Mucosa of descending colon (tissue), 3 donors: ENCODE measurements around the gene KLRC3. TPM values are rescaled to one million over a fixed set of nuclear protein-coding genes. Genes with fewer than 3 reads are reported as not detected.

ENCODE experiments used
- ATAC-seq: fragments of 200-7000 bp; cut with Tn5 transposase; one replicate; pipeline ENCODE4 v1.9.1; 2020; ENCODE audit warnings: mild to moderate bottlenecking, moderate library complexity
- DNase-seq, 3 donors: peaks; one replicate each; pipeline ENCODE4 v3.0.0-alpha.2; 2020
- H3K36me3 ChIP-seq: fragments of 200-600 bp; one replicate; pipeline ENCODE4 v1.8.0; 2021; ENCODE audit warnings: low read depth, mild to moderate bottlenecking
- H3K4me1 ChIP-seq: fragments of 200-600 bp; one replicate; pipeline ENCODE4 v1.8.0; 2021; ENCODE audit warnings: low read depth, mild to moderate bottlenecking
- H3K4me3 ChIP-seq: fragments of 200-600 bp; one replicate; pipeline ENCODE4 v1.8.0; 2021; ENCODE audit warnings: mild to moderate bottlenecking
- H3K9me3 ChIP-seq: fragments of 200-600 bp; one replicate; pipeline ENCODE4 v1.8.0; 2021; ENCODE audit warnings: mild to moderate bottlenecking
- CTCF ChIP-seq: fragments of 200-600 bp; IDR thresholded peaks from one replicate; pipeline ENCODE4 v1.8.0; 2022; ENCODE audit warnings: antibody characterized with exemption, mild to moderate bottlenecking
- intact Hi-C, 2 donors: fragments of 100-400 bp; cut with DNase I in 1 of 2; cut with micrococcal nuclease in 1 of 2; formaldehyde crosslinking; loops; one replicate each; pipeline versions ENCODE4 v1.11.0 to v1.11.1; 2022; cut with DNase I, micrococcal nuclease
- total RNA-seq, 3 donors: library from RNA; stranded (reverse); fragmentation: NEBNext Ultra II Directional in 2 of 3; extraction: Animal tissue kit (Norgen Biotek cat#: 25700) in 2 of 3; gene quantifications; one replicate each; pipeline versions ENCODE4 v1.2.1 to v1.2.4, GENCODE V29; 2021 to 2023
- donor health status: DM: no; HTN: no; CAD: no; lungs with moderate emphysema.
- donor health status: DM: no; HTN: no; CAD: no.
- donor health status: DM: no; HTN: yes; CAD: no.

The KLRC3 gene
- total RNA-seq, 3 donors from 2014 or later, result 0.54 to 0.81 (median 0.58) TPM

GRCh38 chr12:10362325-10362724 is 58.1 kb downstream of the KLRC3 start:
- Histone ChIP-seq H3K9me3 (no peaks in the 10 kb centered on the region), H3K4me1 (peaks cover 15% of the 10 kb centered on the region), H3K4me3 (no peak overlapping the region), H3K36me3 (no peaks in the 10 kb centered on the region)
- DNase-seq (no peak), ATAC-seq (no peak)
- intact Hi-C loops, result no loop called here
- no peak for TF ChIP-seq CTCF

Other genes starting within 250 kb of the KLRC3 start
- under 1 TPM in 1 of 3 donors, not detected in 2; 0.63 TPM for gene OLR1, start 248.5 kb downstream of the KLRC3 start, total RNA-seq
- under 1 TPM in 1 of 3 donors, not detected in 2; 0.10 TPM for gene TMEM52B, start 241.6 kb downstream of the KLRC3 start, total RNA-seq
- gene GABARAPL1, start 207.7 kb downstream of the KLRC3 start, total RNA-seq, result 10 to 100 TPM; 34.4 to 93.4 (median 41.0) TPM
- gene KLRD1, start 112.7 kb downstream of the KLRC3 start, total RNA-seq, result 1 to 10 TPM; 2.3 to 3.7 (median 3.6) TPM
- 1 to 10 TPM; 3.9 to 4.5 (median 4.4) TPM for gene KLRK1, start 30.6 kb downstream of the KLRC3 start, total RNA-seq
- gene KLRC4, start 10.8 kb downstream of the KLRC3 start, total RNA-seq, result 1 to 10 TPM in 2 of 3 donors, under 1 TPM in 1; 0.72 to 1.7 (median 1.4) TPM
- gene KLRC2, start 15.4 kb upstream of the KLRC3 start, total RNA-seq, result 1 to 10 TPM in 1 of 3 donors, under 1 TPM in 1, not detected in 1; 0.67 to 2.6 TPM
- 1 to 10 TPM; 1.2 to 3.6 (median 1.9) TPM for gene KLRC1, start 32.8 kb upstream of the KLRC3 start, total RNA-seq
- under 1 TPM; 0.22 to 0.46 (median 0.38) TPM for gene EIF2S3B, start 85.3 kb upstream of the KLRC3 start, total RNA-seq
- 10 to 100 TPM in 2 of 3 donors, 1 to 10 TPM in 1; 9.6 to 14.7 (median 13.7) TPM for gene MAGOHB, start 193.0 kb upstream of the KLRC3 start, total RNA-seq